HEK293T (cell line): ENCODE results near the gene PRKACG.

Experiments
- BHLHE40 ChIP-seq: fragments of 450-650 bp; IDR thresholded peaks from 2 replicates; pipeline ENCODE4 v1.6.1; 2016; ENCODE audit warnings: mild to moderate bottlenecking, moderate library complexity, borderline replicate concordance
- ELF4 ChIP-seq: fragments of 450-650 bp; IDR thresholded peaks from 2 replicates; pipeline ENCODE4 v1.6.1; 2017; ENCODE audit warnings: antibody characterized with exemption
- FOXA1 ChIP-seq: fragments of 450-650 bp; IDR thresholded peaks from 2 replicates; pipeline ENCODE4 v1.6.1; 2016; ENCODE audit warnings: mild to moderate bottlenecking
- FOXK2 ChIP-seq: fragments of 450-650 bp; IDR thresholded peaks from 2 replicates; pipeline ENCODE4 v1.6.1; 2016; ENCODE audit warnings: mild to moderate bottlenecking
- FOXM1 ChIP-seq: fragments of 450-650 bp; IDR thresholded peaks from 2 replicates; pipeline ENCODE4 v1.6.1; 2017; ENCODE audit warnings: mild to moderate bottlenecking, borderline replicate concordance
- L3MBTL2 ChIP-seq: fragments of 450-650 bp; conservative IDR thresholded peaks from 2 replicates; pipeline ENCODE4 v1.6.1; 2016; ENCODE audit warnings: mild to moderate bottlenecking
- LEF1 ChIP-seq: fragments of 450-650 bp; IDR thresholded peaks from 2 replicates; pipeline ENCODE4 v1.6.1; 2017; ENCODE audit warnings: mild to moderate bottlenecking, borderline replicate concordance
- NFRKB ChIP-seq: fragments of 450-650 bp; IDR thresholded peaks from 2 replicates; pipeline ENCODE4 v1.6.1; 2016; ENCODE audit warnings: mild to moderate bottlenecking, moderate library complexity
- PKNOX1 ChIP-seq: fragments of 450-650 bp; IDR thresholded peaks from 2 replicates; pipeline ENCODE4 v1.6.1; 2016
- SP1 ChIP-seq: fragments of 450-650 bp; IDR thresholded peaks from 2 replicates; pipeline ENCODE4 v1.6.1; 2017
- SUZ12 ChIP-seq: fragments of 450-650 bp; IDR thresholded peaks from 2 replicates; pipeline ENCODE4 v1.6.1; 2016; ENCODE audit warnings: mild to moderate bottlenecking
- TARDBP ChIP-seq: fragments of 450-650 bp; IDR thresholded peaks from 2 replicates; pipeline ENCODE4 v1.6.1; 2016
- ZNF384 ChIP-seq: fragments of 450-650 bp; IDR thresholded peaks from 2 replicates; pipeline ENCODE4 v1.6.1; 2016

- TF ChIP-seq FOXK2 (no peak), ELF4 (no peak), TARDBP (no peak), PKNOX1 (no peak), NFRKB (no peak), FOXA1 (no peak), ZNF384 (no peak), SP1 (no peak), BHLHE40 (no peak), L3MBTL2 (no peak), SUZ12 (no peak), LEF1 (no peak), FOXM1 (no peak)
Observed at GRCh38 chr9:69054989-69055388, 41.1 kb upstream of the PRKACG start.
